Urothelium cell line (cell line): ENCODE data around the gene SAFB2.
A peak's percentile ranks its signal among the peaks of the same experiment; 100 is the strongest.

Experiments
- DNase-seq: peaks from one replicate; pipeline ENCODE4 v3.0.0; 2011; ENCODE audit warnings: low spot score, mixed read lengths
- FAIRE-seq: peaks from 2 replicates; lab custom pipeline; 2011; peaks lifted over from hg19 to GRCh38; lab: Jason Lieb, UNC

Gene SAFB2

GRCh38 chr19:5585461-5586299 is 36.9 kb downstream of the SAFB2 start:
- FAIRE-seq (no peak), DNase-seq (no peak)

GRCh38 chr19:5580161-5580571 is 42.4 kb downstream of the SAFB2 start:
- FAIRE-seq (no peak), DNase-seq (no peak)

GRCh38 chr19:5579697-5580096 is 42.9 kb downstream of the SAFB2 start:
- FAIRE-seq (no peak), DNase-seq (no peak)

GRCh38 chr19:5579286-5579685 is 43.3 kb downstream of the SAFB2 start:
- DNase-seq = no peak
- no peak for FAIRE-seq

- FAIRE-seq (no peak), DNase-seq (peak; percentile 74)
Measured at GRCh38 chr19:5578097-5578846, 44.3 kb downstream of the SAFB2 start.

GRCh38 chr19:5575590-5575989 is 47.0 kb downstream of the SAFB2 start:
- DNase-seq = no peak
- FAIRE-seq = no peak

- no peak for DNase-seq
- FAIRE-seq = no peak
Measured at GRCh38 chr19:5572556-5573286, 49.9 kb downstream of the SAFB2 start.

- no peak for FAIRE-seq
- no peak for DNase-seq
Measured at GRCh38 chr19:5571777-5572176, 50.8 kb downstream of the SAFB2 start.

GRCh38 chr19:5567970-5568407 is 54.6 kb downstream of the SAFB2 start:
- DNase-seq (no peak), FAIRE-seq (no peak)

GRCh38 chr19:5567360-5567969 is 55.1 kb downstream of the SAFB2 start, which contains the start of gene TINCR:
Gene TINCR (minus strand): TSS chr19:5567953.
- FAIRE-seq = no peak
- no peak for DNase-seq

GRCh38 chr19:5564930-5565329 is 57.6 kb downstream of the SAFB2 start:
- no peak for FAIRE-seq
- no peak for DNase-seq

- peak; percentile 32 for DNase-seq
- FAIRE-seq = no peak
Measured at GRCh38 chr19:5563935-5564612, 58.5 kb downstream of the SAFB2 start.

GRCh38 chr19:5563008-5563431 is 59.6 kb downstream of the SAFB2 start:
- FAIRE-seq (no peak), DNase-seq (no peak)

- FAIRE-seq (no peak), DNase-seq (no peak)
Measured at GRCh38 chr19:5562280-5562679, 60.3 kb downstream of the SAFB2 start.

GRCh38 chr19:5561559-5561958 is 61.0 kb downstream of the SAFB2 start:
- DNase-seq (no peak), FAIRE-seq (no peak)

- DNase-seq (no peak), FAIRE-seq (no peak)
Measured at GRCh38 chr19:5560156-5560555, 62.4 kb downstream of the SAFB2 start.

- DNase-seq (no peak), FAIRE-seq (no peak)
Measured at GRCh38 chr19:5559804-5560133, 62.8 kb downstream of the SAFB2 start.

- FAIRE-seq = no peak
Measured at GRCh38 chr19:5558101-5558621, 64.4 kb downstream of the SAFB2 start.

GRCh38 chr19:5557691-5558090 is 64.9 kb downstream of the SAFB2 start:
- DNase-seq = no peak
- FAIRE-seq = no peak

More at GRCh38 chr19:5558101-5558621, 64.4 kb downstream of the SAFB2 start:
- no peak for DNase-seq

GRCh38 chr19:5554828-5555227 is 67.7 kb downstream of the SAFB2 start:
- FAIRE-seq (no peak), DNase-seq (no peak)
